Ishikawa (cell line): ENCODE results near the gene NSUN3.

ENCODE experiments used
- CEBPB ChIP-seq: IDR thresholded peaks from 2 replicates; pipeline ENCODE4 v1.6.1; 2012
- CREB1 ChIP-seq: IDR thresholded peaks from 2 replicates; pipeline ENCODE4 v1.6.1; 2012; ENCODE audit warnings: low read depth
- EGR1 ChIP-seq: IDR thresholded peaks from 2 replicates; pipeline ENCODE4 v1.6.1; 2012
- EP300 ChIP-seq: IDR thresholded peaks from 2 replicates; pipeline ENCODE4 v1.6.1; 2012; ENCODE audit warnings: borderline replicate concordance
- FOXM1 ChIP-seq: IDR thresholded peaks from 2 replicates; pipeline ENCODE4 v1.6.1; 2012; ENCODE audit warnings: low read depth, borderline replicate concordance
- MAX ChIP-seq: IDR thresholded peaks from 2 replicates; pipeline ENCODE4 v1.6.1; 2012
- NFIC ChIP-seq: IDR thresholded peaks from 2 replicates; pipeline ENCODE4 v1.6.1; 2012
- RAD21 ChIP-seq: IDR thresholded peaks from 2 replicates; pipeline ENCODE4 v1.6.1; 2012; ENCODE audit warnings: low read depth
- REST ChIP-seq: IDR thresholded peaks from 2 replicates; pipeline ENCODE4 v1.6.1; 2012; ENCODE audit warnings: low read depth, mild to moderate bottlenecking
- TAF1 ChIP-seq: IDR thresholded peaks from 2 replicates; pipeline ENCODE4 v1.6.1; 2012; ENCODE audit warnings: low read depth, mild to moderate bottlenecking
- TCF12 ChIP-seq: IDR thresholded peaks from 2 replicates; pipeline ENCODE4 v1.6.1; 2012; ENCODE audit warnings: low read depth
- TEAD4 ChIP-seq: IDR thresholded peaks from 2 replicates; pipeline ENCODE4 v1.6.1; 2012
- USF1 ChIP-seq: IDR thresholded peaks from 2 replicates; pipeline ENCODE4 v1.6.1; 2012
- YY1 ChIP-seq: IDR thresholded peaks from 2 replicates; pipeline ENCODE4 v1.6.1; 2012; ENCODE audit warnings: low read depth
- ZBTB7A ChIP-seq: IDR thresholded peaks from 2 replicates; pipeline ENCODE4 v1.6.1; 2012; ENCODE audit warnings: low read depth

The NSUN3 gene

GRCh38 chr3:94062513-94063404, at the start of gene NSUN3, which contains the start of gene DHFR2:
Gene NSUN3, plus strand, starts transcription at chr3:94063061. Its CDS starts 66 bp downstream, at chr3:94063127.
Gene DHFR2, minus strand, starts transcription at chr3:94062916. Its CDS starts 1,405 bp downstream, at chr3:94061511.
- TF ChIP-seq TAF1: peak; percentile 41
- no peak for TF ChIP-seq NFIC
- no peak for TF ChIP-seq FOXM1
- TF ChIP-seq USF1: no peak
- 0 out of 2 replicates have a peak, but pooled peaks have one; percentile 3 for TF ChIP-seq TEAD4
- TF ChIP-seq EP300: no peak
- TF ChIP-seq EGR1: peak; percentile 54
- TF ChIP-seq CEBPB: no peak
- no peak for TF ChIP-seq ZBTB7A
- TF ChIP-seq REST: no peak
- TF ChIP-seq YY1: no peak
- peak; percentile 62; the same call in 1 of the 2 replicates for TF ChIP-seq MAX
- peak; percentile 12; the same call in 1 of the 2 replicates for TF ChIP-seq CREB1
- TF ChIP-seq RAD21: no peak
- no peak for TF ChIP-seq TCF12

- TF ChIP-seq TAF1 (no peak), YY1 (no peak), TEAD4 (no peak), FOXM1 (no peak), MAX (no peak), USF1 (no peak), ZBTB7A (no peak), TCF12 (no peak), EP300 (no peak), CREB1 (no peak), RAD21 (no peak), NFIC (no peak)
Measured at GRCh38 chr3:94015025-94015424, 47.8 kb upstream of the NSUN3 start.

- TF ChIP-seq MAX (no peak), TCF12 (no peak), NFIC (no peak), YY1 (no peak), CEBPB (no peak), REST (no peak), FOXM1 (no peak)
Measured at GRCh38 chr3:94019659-94020058, 43.2 kb upstream of the NSUN3 start.

- TF ChIP-seq NFIC (no peak), EGR1 (no peak), ZBTB7A (no peak), USF1 (no peak), CEBPB (no peak), FOXM1 (no peak)
Measured at GRCh38 chr3:94020293-94020692, 42.6 kb upstream of the NSUN3 start.

GRCh38 chr3:94024385-94024784, 38.5 kb upstream of the NSUN3 start:
- TF ChIP-seq NFIC (no peak), FOXM1 (no peak), TAF1 (no peak), TEAD4 (no peak), RAD21 (no peak), REST (no peak), CEBPB (no peak), YY1 (no peak), TCF12 (no peak), CREB1 (no peak), MAX (no peak), EGR1 (no peak), ZBTB7A (no peak), USF1 (no peak), EP300 (no peak)
